GM10266 (cell line): ENCODE data around the gene DDX5.

Source experiments
- DNase-seq: peaks from one replicate; pipeline ENCODE4 v3.0.0; 2012; ENCODE audit errors: extremely low spot score
- CTCF ChIP-seq: IDR thresholded peaks from 2 replicates; pipeline ENCODE4 v1.5.1; 2012; ENCODE audit warnings: mild to moderate bottlenecking, low read depth; ENCODE audit not compliant: control insufficient read depth, insufficient read depth; ENCODE audit errors: missing control alignments

Gene DDX5

GRCh38 chr17:64532409-64532808 lies 26.3 kb upstream of the DDX5 start:
- TF ChIP-seq CTCF, result no peak

GRCh38 chr17:64531955-64532371 lies 25.9 kb upstream of the DDX5 start:
- no peak for DNase-seq
- no peak for TF ChIP-seq CTCF

More at GRCh38 chr17:64532409-64532808, 26.3 kb upstream of the DDX5 start:
- no peak for DNase-seq

GRCh38 chr17:64529221-64529620 lies 23.1 kb upstream of the DDX5 start:
- TF ChIP-seq CTCF, result no peak
- DNase-seq, result no peak

- no peak for DNase-seq
- TF ChIP-seq CTCF, result no peak
These were observed 21.8 kb upstream of the DDX5 start for GRCh38 chr17:64527914-64528313.

GRCh38 chr17:64520359-64520758 lies 14.3 kb upstream of the DDX5 start:
- DNase-seq, result no peak
- TF ChIP-seq CTCF, result no peak

- DNase-seq, result no peak
- TF ChIP-seq CTCF, result no peak
These were observed 13.5 kb upstream of the DDX5 start for GRCh38 chr17:64519601-64520000.

- TF ChIP-seq CTCF, result no peak
- DNase-seq, result no peak
These were observed 9.7 kb upstream of the DDX5 start for GRCh38 chr17:64515829-64516228.
